H54 (cell line): Measurements from ENCODE around the gene SEC11A.
"Not testable (repeated sequence)": the region's sequence is repeated elsewhere in the genome, so short reads cannot be mapped to it uniquely, and the experiment has no call there.

Source experiments
- DNase-seq: peaks from one replicate; pipeline ENCODE4 v3.0.0; 2011; ENCODE audit warnings: low spot score, mixed read lengths; ENCODE audit not compliant: insufficient read length
- FAIRE-seq: peaks from 3 replicates; lab custom pipeline; 2011; peaks lifted over from hg19 to GRCh38; lab: Jason Lieb, UNC
- POLR2A ChIP-seq: IDR thresholded peaks from 2 replicates; pipeline ENCODE4 v1.6.1; 2011; ENCODE audit warnings: low read depth, mild to moderate bottlenecking, low read length

Gene SEC11A

DNA sequence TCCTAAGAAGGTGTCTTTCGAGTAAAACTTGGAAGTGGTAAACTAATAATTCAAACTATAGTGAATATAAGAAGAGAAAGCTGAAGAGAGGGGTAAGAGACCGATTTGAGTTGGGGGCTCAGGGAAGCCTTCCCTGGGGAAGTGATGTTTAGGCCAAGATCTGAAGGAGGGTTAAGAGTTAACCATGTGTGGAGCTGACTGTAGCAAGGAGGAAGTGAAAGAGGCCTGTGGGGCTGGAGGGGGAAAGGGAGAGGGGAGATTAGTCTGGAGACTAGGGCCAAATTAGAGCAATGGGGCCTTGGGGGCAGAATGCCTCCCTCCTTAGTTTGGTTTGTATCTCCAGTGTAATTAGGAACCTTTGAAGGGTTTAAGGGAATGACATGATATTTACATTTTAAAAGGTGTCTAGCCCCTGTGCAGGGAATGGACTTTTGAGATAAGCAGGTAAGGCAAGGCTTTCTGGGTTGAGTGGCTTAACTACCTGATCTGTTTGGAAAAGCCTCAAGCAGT is 34.7 kb upstream of the SEC11A start:
- FAIRE-seq: no peak
- no peak for TF ChIP-seq POLR2A
- no peak for DNase-seq

DNA sequence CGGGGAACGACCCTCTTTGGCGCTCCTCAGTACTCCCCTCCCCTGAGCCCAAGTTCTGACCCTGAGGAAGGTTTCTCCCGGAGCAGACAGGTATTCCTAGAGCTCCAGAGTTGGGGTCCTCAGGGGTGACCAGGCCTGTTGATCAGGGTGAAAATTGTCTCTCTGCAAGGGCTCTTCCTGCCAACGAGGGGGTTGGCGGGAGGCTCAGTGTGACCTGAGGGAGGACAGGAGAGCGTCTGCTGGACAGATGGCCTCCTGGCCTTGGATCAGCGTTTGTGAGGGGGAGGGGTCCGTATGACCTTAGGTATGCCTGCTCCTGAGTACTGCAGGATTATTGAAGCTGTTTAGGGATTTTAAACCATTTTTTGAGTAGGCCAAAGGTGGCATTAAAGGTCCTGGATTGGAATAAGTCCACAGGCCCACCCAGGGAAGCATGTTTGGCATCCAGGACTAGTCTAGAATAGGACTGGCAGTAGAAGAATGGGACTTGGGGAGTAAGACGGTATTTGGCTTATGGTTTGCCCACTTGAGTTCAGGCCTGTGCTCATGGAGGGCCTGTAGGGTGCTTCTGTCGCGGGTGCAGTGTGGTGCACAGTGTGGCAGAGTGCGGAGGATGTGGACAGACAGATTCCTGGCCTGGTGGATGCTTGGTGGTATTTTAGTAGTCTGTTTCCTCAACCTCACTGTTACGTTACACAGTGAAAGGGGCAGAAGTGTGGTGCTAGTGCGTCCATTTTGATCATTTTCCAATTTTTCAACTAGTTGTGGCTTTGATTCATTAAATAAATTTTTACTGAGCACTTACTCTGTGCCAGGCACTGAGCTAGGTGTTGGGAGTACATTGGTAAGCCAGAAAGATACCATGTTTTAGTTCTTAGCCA is 33.4 kb upstream of the SEC11A start:
- no peak for TF ChIP-seq POLR2A
- DNase-seq (no peak), FAIRE-seq (no peak)

DNA sequence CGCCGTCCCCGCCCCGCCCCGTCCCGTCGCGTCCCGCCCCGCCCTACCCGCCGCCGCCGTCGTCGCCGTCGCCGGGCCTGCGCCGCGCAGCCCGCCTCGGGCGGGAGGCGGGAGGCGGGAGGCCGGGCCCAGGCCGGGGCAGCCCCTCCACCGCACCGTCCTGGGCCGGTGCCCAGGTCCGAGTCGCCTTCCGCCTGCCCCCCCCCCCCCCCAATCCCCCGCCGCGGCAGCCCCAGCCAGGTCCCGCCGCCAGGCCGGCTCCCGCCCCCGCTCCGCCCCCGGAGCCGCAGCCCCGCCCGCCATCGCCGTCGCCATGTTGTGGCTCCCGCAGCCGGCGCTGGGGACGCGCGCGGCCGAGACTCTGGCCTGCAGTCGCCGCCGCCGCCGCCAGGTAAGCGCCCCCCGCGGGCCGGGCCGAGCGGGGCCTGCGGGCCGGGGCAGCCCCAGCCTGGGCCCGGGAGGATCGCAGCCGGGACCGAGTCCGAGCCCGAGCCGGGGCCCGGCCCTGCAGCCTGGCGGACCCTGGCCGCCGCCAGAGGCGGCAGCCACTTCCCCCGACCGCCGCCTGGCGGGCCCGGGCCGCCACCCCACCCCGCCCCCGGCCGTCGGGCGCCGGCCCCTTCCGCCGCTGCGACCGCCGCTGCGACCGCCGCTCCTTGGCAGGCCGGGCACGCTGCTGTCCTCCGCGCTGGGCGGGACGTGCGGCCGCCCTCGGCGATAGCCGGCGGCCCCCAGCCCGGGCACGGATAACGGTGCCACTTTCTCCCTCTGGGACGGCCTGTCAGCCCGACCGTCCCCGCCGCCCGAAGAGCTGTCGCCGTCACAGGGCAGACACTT is 32.6 kb upstream of the SEC11A start, which contains the start of gene ZNF592:
Gene ZNF592, plus strand, starts transcription at position 319 of the 837 bp plus-strand sequence. CDS start 34,084 bp downstream, outside the sequence.
- TF ChIP-seq POLR2A: peak; percentile 71
- peak; percentile 69 for DNase-seq
- no peak for FAIRE-seq

DNA sequence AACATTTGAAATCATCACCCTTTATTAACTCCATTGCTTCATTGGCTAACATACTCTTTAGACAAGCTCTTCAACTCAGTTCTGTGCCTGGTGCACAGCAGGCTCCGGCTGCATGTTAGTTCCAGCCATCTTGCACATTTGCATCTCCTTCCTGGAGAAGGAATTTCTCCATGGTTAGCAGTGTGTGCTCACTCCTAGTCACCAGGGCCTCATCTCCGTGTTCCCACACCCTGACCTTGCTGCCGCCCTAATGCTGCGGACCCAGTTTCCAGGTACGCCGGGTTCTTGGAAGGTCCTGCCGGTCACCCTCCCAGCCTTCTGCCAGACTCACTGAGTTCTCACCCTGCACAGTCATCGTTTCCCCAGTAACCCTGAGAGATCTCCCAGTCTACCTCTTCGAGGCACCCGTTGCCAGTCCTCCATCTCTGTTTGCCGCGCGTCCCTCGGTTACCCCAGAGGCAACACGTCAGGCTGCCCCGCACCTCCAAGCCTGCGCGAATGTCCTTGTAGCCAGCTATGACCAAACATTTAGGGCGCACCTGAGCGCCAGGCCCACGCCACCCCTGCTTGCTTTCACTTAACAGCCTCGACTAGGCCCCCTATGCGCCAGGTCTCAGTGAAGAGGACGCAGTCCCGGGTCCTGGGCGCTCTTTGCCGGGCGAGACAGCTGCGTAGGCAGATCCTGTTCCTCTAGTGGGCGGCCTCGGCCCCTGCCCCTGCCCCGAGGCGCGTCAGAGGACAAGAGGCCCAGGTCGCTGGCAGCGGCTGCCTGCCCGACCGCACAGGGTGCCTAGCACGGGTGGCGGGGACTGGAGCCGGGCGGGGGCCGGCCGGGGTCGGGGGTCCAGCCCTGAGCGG is 31.7 kb upstream of the SEC11A start:
- FAIRE-seq (no peak), DNase-seq (peak; percentile 44)
- TF ChIP-seq POLR2A: peak; percentile 33; the same call in 1 of the 2 replicates

DNA sequence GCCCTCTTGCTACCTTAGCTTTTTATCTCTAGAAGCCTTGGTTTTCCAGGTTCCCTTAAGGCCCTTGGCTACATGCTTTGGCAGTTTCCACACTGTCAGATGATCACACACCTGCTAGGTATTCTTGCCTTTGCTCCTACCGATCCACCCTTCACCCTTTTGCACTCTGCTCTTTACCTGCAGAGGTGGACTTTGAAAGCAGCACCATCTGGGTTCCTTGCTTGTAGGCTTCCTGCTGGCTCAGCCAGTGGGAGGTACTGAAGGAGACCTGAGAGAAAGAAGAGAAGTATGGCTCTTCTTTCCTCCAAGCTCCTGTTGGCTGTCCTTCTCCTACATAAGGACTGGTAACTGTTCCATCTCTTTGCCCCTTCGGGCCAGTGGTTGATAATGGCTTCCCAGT is 25.2 kb upstream of the SEC11A start:
- DNase-seq (no peak), FAIRE-seq (no peak)
- no peak for TF ChIP-seq POLR2A

DNA sequence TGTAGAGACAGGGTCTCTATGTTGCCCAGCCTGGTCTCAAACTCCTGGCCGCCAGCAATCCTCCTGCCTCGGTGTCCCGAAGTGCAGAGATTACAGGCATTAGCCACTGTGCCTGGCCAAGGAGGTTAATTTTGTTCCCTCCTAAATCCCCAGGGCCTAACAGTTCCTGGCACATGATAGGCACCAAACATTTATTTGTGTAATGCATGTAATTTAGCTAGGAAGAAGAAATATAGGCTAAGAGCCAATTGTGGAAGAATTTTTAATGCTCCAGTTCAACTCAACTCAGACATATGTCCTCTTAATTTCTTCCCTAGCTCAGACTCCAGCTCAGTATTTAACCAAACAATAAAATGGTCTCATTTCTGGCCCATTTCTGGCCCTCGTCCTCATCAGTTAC is 24.8 kb upstream of the SEC11A start:
- no peak for TF ChIP-seq POLR2A
- FAIRE-seq (no peak), DNase-seq (no peak)

DNA sequence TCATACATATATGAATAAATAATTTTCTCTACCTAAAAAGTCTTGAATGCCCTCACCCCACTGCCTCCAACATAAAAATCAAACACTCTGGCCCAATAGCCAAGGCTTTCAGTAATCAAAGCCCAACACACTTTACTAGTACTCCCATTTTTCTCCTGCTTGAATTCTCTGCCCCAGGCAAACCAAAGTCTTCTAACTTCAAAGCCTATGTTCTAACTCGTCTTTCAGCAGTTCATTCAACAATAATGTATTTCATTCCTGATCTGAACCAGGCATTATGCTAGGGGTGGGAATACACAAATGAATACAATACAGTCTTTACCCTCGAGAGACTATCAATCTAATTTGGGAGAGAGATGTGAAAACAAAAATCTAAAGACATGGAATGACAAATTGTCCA is 21.1 kb upstream of the SEC11A start:
- FAIRE-seq: no peak
- no peak for DNase-seq
- no peak for TF ChIP-seq POLR2A

DNA sequence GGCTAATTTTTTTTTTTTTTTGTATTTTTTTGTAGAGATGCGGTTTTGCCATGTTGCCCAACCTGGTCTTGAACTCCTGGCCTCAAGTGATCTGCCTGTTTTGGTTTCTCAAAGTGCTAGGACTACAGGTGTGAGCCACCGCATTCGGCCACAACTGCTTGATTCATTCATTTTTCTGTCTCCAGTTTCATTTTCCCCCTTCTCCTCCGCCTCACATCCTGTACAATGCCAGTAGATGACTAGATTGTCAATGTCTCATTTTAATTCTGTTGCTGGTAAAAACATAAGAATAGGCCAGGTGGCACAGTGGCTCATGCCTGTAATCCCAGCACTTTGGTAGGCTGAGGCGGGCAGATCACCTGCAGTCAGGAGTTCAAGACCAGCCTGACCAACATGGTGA is 20.4 kb upstream of the SEC11A start:
- DNase-seq: no peak
- no peak for FAIRE-seq
- TF ChIP-seq POLR2A: no peak

DNA sequence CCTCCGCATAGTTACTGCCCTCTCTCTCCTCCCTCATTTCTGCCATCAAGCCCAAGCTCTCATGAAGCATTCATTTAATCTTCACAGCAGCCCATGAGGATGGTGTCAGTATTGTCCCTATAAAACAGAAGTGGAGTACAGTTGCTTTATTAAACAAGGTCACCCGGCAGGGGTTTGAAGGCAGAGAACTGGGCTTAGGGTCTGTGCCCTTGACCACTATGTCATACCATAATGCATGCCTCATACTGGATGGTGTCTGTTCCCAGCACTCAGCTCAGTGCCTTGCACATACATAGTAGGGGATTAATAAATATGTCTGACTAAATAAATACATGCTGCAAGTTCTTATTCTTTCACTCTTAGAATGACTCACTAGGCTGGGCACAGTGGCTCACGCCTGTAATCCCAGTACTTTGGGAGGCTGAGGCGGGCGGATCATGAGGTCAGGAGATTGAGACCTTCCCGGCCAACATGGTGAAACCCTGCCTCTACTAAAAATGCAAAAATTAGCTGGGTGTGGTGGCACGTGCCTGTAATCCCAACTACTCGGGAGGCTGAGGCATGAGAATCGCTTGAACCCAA is 19.6 kb upstream of the SEC11A start:
- DNase-seq, FAIRE-seq: not testable (repeated sequence)

DNA sequence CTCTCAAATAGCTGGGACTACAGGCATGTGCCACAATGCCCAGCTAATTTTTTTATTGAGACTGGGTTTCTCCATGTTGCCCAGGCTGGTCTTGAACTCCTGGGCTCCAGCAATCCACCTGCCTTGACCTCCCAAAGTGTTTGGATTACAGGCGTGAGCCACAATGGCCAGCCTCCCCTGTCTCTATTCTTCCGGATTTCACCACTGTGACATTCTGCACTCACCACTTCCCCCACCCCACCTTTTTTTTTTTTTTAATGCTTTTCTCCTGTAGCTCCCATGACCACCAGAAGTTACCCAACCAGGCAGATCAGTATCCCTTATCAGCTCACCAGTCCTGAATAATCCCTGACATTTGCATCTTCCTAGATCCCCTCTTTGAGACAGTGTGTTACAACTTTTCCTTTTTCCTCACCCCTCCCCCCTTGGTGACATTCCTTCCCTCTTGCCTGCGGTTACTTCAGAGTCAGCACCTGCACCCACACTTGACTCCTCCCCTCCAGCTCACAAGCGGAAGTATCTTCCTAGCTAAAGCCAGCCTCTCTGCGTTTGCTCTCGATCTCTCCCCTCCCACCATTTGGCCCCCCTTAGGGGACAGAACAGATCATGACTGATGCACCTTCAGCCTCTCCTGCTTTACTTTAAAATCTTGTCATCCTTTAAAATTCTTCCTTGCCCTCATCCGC is 19.0 kb upstream of the SEC11A start:
- FAIRE-seq (no peak), DNase-seq (peak; percentile 33)
- no peak for TF ChIP-seq POLR2A

DNA sequence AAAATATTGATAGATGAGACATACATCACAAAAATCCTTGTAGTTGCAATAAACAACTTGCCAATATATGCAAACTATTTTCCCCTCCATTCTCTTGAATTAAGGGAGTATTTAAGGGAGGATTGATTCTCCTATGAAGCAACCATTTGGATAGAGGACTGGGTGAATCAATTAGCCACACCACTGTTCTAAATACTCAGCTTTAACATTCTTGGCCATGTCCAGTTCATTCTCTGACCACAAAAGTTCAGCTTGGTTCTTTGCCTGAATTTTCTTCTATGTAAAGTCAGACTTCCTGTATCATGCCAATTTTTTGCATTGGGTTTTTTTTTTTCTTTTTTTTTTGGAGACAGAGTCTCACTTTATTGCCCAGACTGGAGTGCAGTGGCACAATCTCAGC is 15.8 kb upstream of the SEC11A start:
- no peak for TF ChIP-seq POLR2A
- DNase-seq: no peak
- no peak for FAIRE-seq

DNA sequence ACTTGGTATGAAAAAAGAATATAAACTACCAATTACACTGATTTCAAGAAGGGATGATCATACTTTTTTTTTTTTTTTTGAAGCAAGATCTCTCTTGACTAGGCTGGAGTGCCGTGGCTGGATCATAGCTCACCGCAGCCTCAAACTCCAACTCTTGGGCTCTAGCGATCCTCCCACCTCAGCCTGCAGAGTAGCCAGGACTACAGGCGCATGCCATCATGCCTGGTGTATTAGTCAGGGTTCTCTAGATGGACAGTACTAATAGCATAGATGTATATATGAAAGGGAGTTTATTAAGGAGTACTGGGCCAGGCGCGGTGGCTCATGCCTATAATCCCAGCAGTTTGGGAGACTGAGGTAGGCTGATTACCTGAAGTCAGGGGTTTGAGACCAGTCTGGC is 11.5 kb upstream of the SEC11A start:
- DNase-seq (no peak), FAIRE-seq (no peak)
- no peak for TF ChIP-seq POLR2A
